OCI-LY3 (cell line): ENCODE data around the gene AKR1A1.
"Not testable (repeated sequence)": the region's sequence is repeated elsewhere in the genome, so short reads cannot be mapped to it uniquely, and the experiment has no call there.

Experiments used
- H2AFZ ChIP-seq: fragments of 200-600, 300-600 bp; shearing (Covaris generic); 2 replicates; pipeline ENCODE4 v1.6.0; 2014; ENCODE audit warnings: antibody characterized with exemption, low read depth, low read length
- H3K27ac ChIP-seq: fragments of 200-600, 300-600 bp; sonication (generic); 2 replicates; pipeline ENCODE4 v1.5.1; 2014; ENCODE audit warnings: mild to moderate bottlenecking, low read length, moderate library complexity, mixed read lengths
- H3K27me3 ChIP-seq: fragments of 200-600, 300-600 bp; sonication (generic); 2 replicates; pipeline ENCODE4 v1.6.1; 2014; ENCODE audit warnings: low read depth, low read length, mixed read lengths
- H3K36me3 ChIP-seq: fragments of 200-600, 300-600 bp; sonication (generic); replicated peaks from 2 replicates; pipeline ENCODE3; 2014; ENCODE audit warnings: low read depth, low read length, mixed read lengths
- H3K4me1 ChIP-seq: fragments of 300-600, 200-600 bp; sonication (generic); 2 replicates; pipeline ENCODE4 v1.6.1; 2014; ENCODE audit warnings: low read length, mixed read lengths
- H3K4me2 ChIP-seq: fragments of 200-600, 300-600 bp; sonication (generic); 2 replicates; pipeline ENCODE4 v1.6.1; 2014; ENCODE audit warnings: low read length, mixed read lengths
- H3K4me3 ChIP-seq: fragments of 300-600, 200-600 bp; sonication (generic); 2 replicates; pipeline ENCODE4 v1.5.1; 2014; ENCODE audit warnings: antibody characterized with exemption, mild to moderate bottlenecking, low read length, moderate library complexity
- H3K79me2 ChIP-seq: fragments of 300-600, 200-600 bp; shearing (Covaris generic); 2 replicates; pipeline ENCODE4 v1.6.1; 2014; ENCODE audit warnings: mild to moderate bottlenecking, low read length, mixed read lengths
- H3K9ac ChIP-seq: fragments of 300-600, 200-600 bp; shearing (Covaris generic); 2 replicates; pipeline ENCODE4 v1.6.0; 2014; ENCODE audit warnings: mild to moderate bottlenecking, low read length, moderate library complexity
- H3K9me3 ChIP-seq: fragments of 200-600, 300-600 bp; shearing (Covaris generic); 2 replicates; pipeline ENCODE4 v1.6.1; 2014; ENCODE audit warnings: low read length, mixed read lengths; ENCODE audit not compliant: insufficient read depth
- H4K20me1 ChIP-seq: fragments of 200-600, 300-600 bp; sonication (generic); 2 replicates; pipeline ENCODE4 v1.6.1; 2016; ENCODE audit warnings: low read length, mixed read lengths; ENCODE audit not compliant: insufficient read depth
- CTCF ChIP-seq: fragments of 200-600, 300-600 bp; sonication (generic); IDR thresholded peaks from 2 replicates; pipeline ENCODE4 v1.5.1; 2014; ENCODE audit warnings: antibody characterized with exemption, low read length, low read depth
- EZH2phosphoT487 ChIP-seq: fragments of 200-600 bp; shearing (Covaris generic); IDR thresholded peaks from 2 replicates; pipeline ENCODE4 v1.6.1; 2018; ENCODE audit warnings: antibody characterized with exemption, mixed run types, low read depth

The AKR1A1 gene

GRCh38 chr1:45589861-45590260, 39.2 kb downstream of the AKR1A1 start:
- Histone ChIP-seq H3K4me2 (no peak overlapping the region), H4K20me1 (peaks cover 59% of the 10 kb centered on the region), H2AFZ (no peak overlapping the region), H3K9me3 (no peaks in the 10 kb centered on the region), H3K4me3 (no peak overlapping the region), H3K4me1 (peaks cover 16% of the 10 kb centered on the region), H3K79me2 (peaks cover 97% of the 10 kb centered on the region), H3K27me3 (no peaks in the 10 kb centered on the region), H3K27ac (no peak overlapping the region), H3K36me3 (peaks cover 21% of the 10 kb centered on the region), H3K9ac (no peak overlapping the region)
- TF ChIP-seq EZH2phosphoT487 (no peak), CTCF (no peak)

GRCh38 chr1:45594412-45594811, 43.8 kb downstream of the AKR1A1 start:
- Histone ChIP-seq H3K9me3 (no peaks in the 10 kb centered on the region), H3K79me2 (peaks cover 94% of the 10 kb centered on the region), H4K20me1 (peaks cover 41% of the 10 kb centered on the region), H3K4me3 (no peak overlapping the region), H3K4me1 (no peaks in the 10 kb centered on the region), H3K4me2 (no peak overlapping the region), H3K36me3 (peaks cover 22% of the 10 kb centered on the region), H2AFZ (no peak overlapping the region), H3K27ac (no peak overlapping the region), H3K9ac (no peak overlapping the region), H3K27me3 (no peaks in the 10 kb centered on the region)
- TF ChIP-seq CTCF: no peak
- no peak for TF ChIP-seq EZH2phosphoT487

- Histone ChIP-seq H3K36me3 (peaks cover 22% of the 10 kb centered on the region), H3K79me2 (peaks cover 94% of the 10 kb centered on the region), H4K20me1 (peaks cover 38% of the 10 kb centered on the region)
- H3K9ac ChIP-seq, H3K4me3 ChIP-seq, H3K4me2 ChIP-seq, H2AFZ ChIP-seq, H3K27ac ChIP-seq, H3K4me1 ChIP-seq, H3K9me3 ChIP-seq, H3K27me3 ChIP-seq: not testable (repeated sequence)
Measured at GRCh38 chr1:45596765-45597164, 46.1 kb downstream of the AKR1A1 start.

GRCh38 chr1:45604239-45604638, 53.6 kb downstream of the AKR1A1 start:
- H3K9me3 ChIP-seq: no peaks in the 10 kb centered on the region
- no peak overlapping the region for H3K4me3 ChIP-seq
- peaks cover 56% of the 10 kb centered on the region for H3K79me2 ChIP-seq
- no peak overlapping the region for H3K27ac ChIP-seq
- H3K4me2 ChIP-seq: no peak overlapping the region
- peaks cover 49% of the 10 kb centered on the region for H4K20me1 ChIP-seq
- no peak overlapping the region for H3K9ac ChIP-seq
- TF ChIP-seq CTCF (no peak), EZH2phosphoT487 (no peak)
- peaks cover 9% of the 10 kb centered on the region for H3K4me1 ChIP-seq
- H3K36me3 ChIP-seq: peaks cover 32% of the 10 kb centered on the region
- H3K27me3 ChIP-seq: no peaks in the 10 kb centered on the region
- H2AFZ ChIP-seq: no peak overlapping the region
